ACC112 (cell line): ENCODE data around the gene MYH11.
A peak's percentile ranks its signal among the peaks of the same experiment; 100 is the strongest.
"Not testable (repeated sequence)": the region's sequence is repeated elsewhere in the genome, so short reads cannot be mapped to it uniquely, and the experiment has no call there.

ENCODE experiments used
- H2AFZ ChIP-seq: fragments of 200-600 bp; sonication (generic); one replicate; pipeline ENCODE4 v1.6.0; 2017; ENCODE audit warnings: antibody characterized with exemption, low read length; ENCODE audit not compliant: unreplicated experiment
- H3K27ac ChIP-seq: fragments of 200-600 bp; sonication (generic); 2 replicates; pipeline ENCODE4 v1.5.1; 2014; ENCODE audit warnings: low read depth, mild to moderate bottlenecking, antibody characterized with exemption, low read length, moderate library complexity
- H3K27me3 ChIP-seq: fragments of 200-600 bp; sonication (generic); 2 replicates; pipeline ENCODE4 v1.6.1; 2014; ENCODE audit warnings: mild to moderate bottlenecking, antibody characterized with exemption, low read length, moderate library complexity, mixed read lengths; ENCODE audit not compliant: insufficient read depth
- H3K36me3 ChIP-seq: fragments of 200-600 bp; sonication (generic); 2 replicates; pipeline ENCODE4 v1.6.1; 2016; ENCODE audit warnings: mild to moderate bottlenecking, antibody characterized with exemption, low read length, moderate library complexity, mixed read lengths; ENCODE audit not compliant: insufficient read depth
- H3K4me1 ChIP-seq: fragments of 200-600 bp; sonication (generic); one replicate; pipeline ENCODE4 v1.6.1; 2016; ENCODE audit warnings: low read length, mixed read lengths; ENCODE audit not compliant: insufficient read depth, unreplicated experiment, control insufficient read depth
- H3K4me3 ChIP-seq: fragments of 200-600 bp; sonication (generic); 2 replicates; pipeline ENCODE4 v1.5.1; 2014; ENCODE audit warnings: mild to moderate bottlenecking, low read depth, low read length
- H3K79me2 ChIP-seq: fragments of 200-600 bp; sonication (generic); one replicate; pipeline ENCODE4 v1.6.0; 2016; ENCODE audit warnings: low read length; ENCODE audit not compliant: control insufficient read depth, unreplicated experiment, insufficient read depth

MYH11 gene

DNA sequence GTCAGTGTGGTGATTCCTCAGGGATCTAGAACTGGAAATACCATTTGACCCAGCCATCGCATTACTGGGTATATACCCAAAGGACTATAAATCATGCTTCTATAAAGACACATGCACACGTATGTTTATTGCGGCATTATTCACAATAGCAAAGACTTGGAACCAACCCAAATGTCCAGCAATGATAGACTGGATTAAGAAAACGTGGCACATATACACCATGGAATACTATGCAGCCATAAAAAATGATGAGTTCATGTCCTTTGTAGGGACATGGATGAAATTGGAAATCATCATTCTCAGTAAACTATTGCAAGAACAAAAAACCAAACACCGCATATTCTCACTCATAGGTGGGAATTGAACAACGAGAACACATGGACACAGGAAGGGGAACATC is 201.3 kb downstream of the MYH11 start:
- H3K4me1 ChIP-seq = peaks cover 23% of the 10 kb centered on the region

DNA sequence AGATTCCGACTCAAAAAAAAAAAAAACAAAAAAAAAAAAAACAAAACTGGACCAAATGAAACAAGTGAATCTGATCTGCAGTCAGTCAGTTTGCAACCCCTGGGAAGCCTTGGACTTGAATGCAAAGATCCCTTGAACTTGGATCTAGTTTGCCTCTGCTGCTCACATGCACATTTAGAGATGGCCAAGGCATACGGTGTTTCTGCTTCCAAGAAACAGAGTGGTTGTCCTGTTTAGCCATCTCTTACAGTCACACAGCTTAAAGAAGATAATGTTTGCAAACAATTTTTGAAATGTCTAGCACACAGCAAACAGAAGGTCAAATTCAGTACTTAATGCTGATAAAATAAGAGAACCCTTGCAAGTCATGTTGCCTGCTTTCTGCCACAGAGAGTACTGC is 202.2 kb downstream of the MYH11 start:
- Histone ChIP-seq H2AFZ (no peak overlapping the region), H3K4me3 (no peak overlapping the region), H3K4me1 (peaks cover 19% of the 10 kb centered on the region), H3K36me3 (peaks cover 3% of the 10 kb centered on the region; the same call in 1 of the 2 replicates), H3K79me2 (peaks cover 79% of the 10 kb centered on the region), H3K27ac (no peak overlapping the region), H3K27me3 (no peaks in the 10 kb centered on the region)

More for the DNA sequence above, 201.3 kb downstream of the MYH11 start:
- not testable (repeated sequence) for H3K27me3 ChIP-seq, H3K36me3 ChIP-seq, H3K27ac ChIP-seq, H3K4me3 ChIP-seq, H2AFZ ChIP-seq
- peaks cover 84% of the 10 kb centered on the region for H3K79me2 ChIP-seq

DNA sequence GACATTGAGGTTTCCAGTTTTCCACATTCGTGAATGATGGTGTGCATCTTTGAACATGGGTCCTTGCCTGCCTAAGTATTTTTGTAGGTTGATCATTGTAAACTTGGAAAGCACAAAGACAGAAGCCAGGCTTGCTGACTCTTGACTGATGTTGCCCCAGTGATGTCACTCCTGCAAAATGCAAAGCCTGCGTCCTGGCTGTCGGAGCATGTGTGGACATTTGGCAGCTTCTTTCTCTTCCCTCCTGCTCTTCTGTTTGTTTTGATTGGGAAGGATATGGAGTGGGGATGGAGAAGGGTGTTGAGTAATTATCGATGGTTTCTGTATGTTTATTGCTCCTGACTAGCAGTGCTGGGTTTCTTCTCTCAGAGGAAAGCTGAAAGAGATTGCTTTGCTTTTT is 203.6 kb downstream of the MYH11 start:
- Histone ChIP-seq H3K27me3 (no peaks in the 10 kb centered on the region), H3K79me2 (peaks cover 69% of the 10 kb centered on the region), H3K4me3 (peak overlapping the region; percentile 45; the same call in 1 of the 2 replicates), H2AFZ (no peak overlapping the region), H3K36me3 (peaks cover 3% of the 10 kb centered on the region; the same call in 1 of the 2 replicates), H3K4me1 (peaks cover 19% of the 10 kb centered on the region), H3K27ac (peak overlapping the region; percentile 20; the same call in 1 of the 2 replicates)
